ENCODE results near the gene NT5DC4.

DNA sequence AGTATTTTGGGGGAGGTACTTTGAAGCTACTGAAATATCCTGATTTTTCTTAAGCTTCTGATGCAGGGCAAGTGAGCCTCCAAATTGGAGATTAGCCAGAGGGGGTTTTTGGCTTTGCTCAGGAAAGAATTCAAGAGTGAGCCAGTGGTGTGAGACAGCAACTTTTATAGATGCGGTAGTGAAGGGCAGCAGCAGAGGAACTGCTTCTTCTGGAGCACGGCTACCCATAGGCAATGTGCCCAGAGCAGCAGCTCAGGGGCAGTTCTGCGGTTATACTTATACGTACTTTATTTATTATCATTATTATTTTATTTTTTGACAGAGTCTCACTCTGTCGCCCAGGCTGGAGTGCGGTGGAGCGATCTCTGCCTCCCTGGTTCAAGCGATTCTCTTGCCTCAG lies 19.8 kb upstream of the NT5DC4 start:
- TF ChIP-seq, protein P1, sequence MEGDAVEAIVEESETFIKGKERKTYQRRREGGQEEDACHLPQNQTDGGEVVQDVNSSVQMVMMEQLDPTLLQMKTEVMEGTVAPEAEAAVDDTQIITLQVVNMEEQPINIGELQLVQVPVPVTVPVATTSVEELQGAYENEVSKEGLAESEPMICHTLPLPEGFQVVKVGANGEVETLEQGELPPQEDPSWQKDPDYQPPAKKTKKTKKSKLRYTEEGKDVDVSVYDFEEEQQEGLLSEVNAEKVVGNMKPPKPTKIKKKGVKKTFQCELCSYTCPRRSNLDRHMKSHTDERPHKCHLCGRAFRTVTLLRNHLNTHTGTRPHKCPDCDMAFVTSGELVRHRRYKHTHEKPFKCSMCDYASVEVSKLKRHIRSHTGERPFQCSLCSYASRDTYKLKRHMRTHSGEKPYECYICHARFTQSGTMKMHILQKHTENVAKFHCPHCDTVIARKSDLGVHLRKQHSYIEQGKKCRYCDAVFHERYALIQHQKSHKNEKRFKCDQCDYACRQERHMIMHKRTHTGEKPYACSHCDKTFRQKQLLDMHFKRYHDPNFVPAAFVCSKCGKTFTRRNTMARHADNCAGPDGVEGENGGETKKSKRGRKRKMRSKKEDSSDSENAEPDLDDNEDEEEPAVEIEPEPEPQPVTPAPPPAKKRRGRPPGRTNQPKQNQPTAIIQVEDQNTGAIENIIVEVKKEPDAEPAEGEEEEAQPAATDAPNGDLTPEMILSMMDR (conservative IDR thresholded peaks at IDR 0.05; ENCODE audit: low read depth, low read length) = no peak
- TF ChIP-seq EZH2 (IDR thresholded peaks at IDR 0.05; ENCODE audit: borderline replicate concordance, low read depth, low read length, poor library complexity, severe bottlenecking) = no peak
